HG03571 (cell line): ENCODE data around the gene IGF2BP2.

Source experiments
- ATAC-seq: cut with Tn5 transposase; IDR thresholded peaks from one replicate; pipeline ENCODE4 v1.9.1; 2021; ENCODE audit not compliant: unreplicated experiment

The IGF2BP2 gene

GRCh38 chr3:185737740-185738680 lies 86.8 kb downstream of the IGF2BP2 start:
- no peak for ATAC-seq

GRCh38 chr3:185737020-185737419 lies 87.8 kb downstream of the IGF2BP2 start:
- no peak for ATAC-seq

GRCh38 chr3:185734725-185735096 lies 90.1 kb downstream of the IGF2BP2 start:
- ATAC-seq = no peak

- ATAC-seq = no peak
Measured at GRCh38 chr3:185733980-185734724, 90.7 kb downstream of the IGF2BP2 start.

- no peak for ATAC-seq
Measured at GRCh38 chr3:185732782-185733181, 92.1 kb downstream of the IGF2BP2 start.

- ATAC-seq = no peak
Measured at GRCh38 chr3:185730550-185730949, 94.3 kb downstream of the IGF2BP2 start.

GRCh38 chr3:185729337-185730055 lies 95.3 kb downstream of the IGF2BP2 start:
- no peak for ATAC-seq

- ATAC-seq = no peak
Measured at GRCh38 chr3:185728630-185729336, 96.1 kb downstream of the IGF2BP2 start.

- ATAC-seq = no peak
Measured at GRCh38 chr3:185727873-185728272, 97.0 kb downstream of the IGF2BP2 start.

GRCh38 chr3:185726254-185726967 lies 98.4 kb downstream of the IGF2BP2 start:
- no peak for ATAC-seq

- ATAC-seq = no peak
Measured at GRCh38 chr3:185724761-185725160, 100.1 kb downstream of the IGF2BP2 start.

- ATAC-seq = no peak
Measured at GRCh38 chr3:185724251-185724650, 100.6 kb downstream of the IGF2BP2 start.

- no peak for ATAC-seq
Measured at GRCh38 chr3:185722881-185723280, 102.0 kb downstream of the IGF2BP2 start.

GRCh38 chr3:185721970-185722369 lies 102.9 kb downstream of the IGF2BP2 start:
- no peak for ATAC-seq

- no peak for ATAC-seq
Measured at GRCh38 chr3:185720326-185720725, 104.5 kb downstream of the IGF2BP2 start.

GRCh38 chr3:185718736-185719593 lies 105.9 kb downstream of the IGF2BP2 start:
- no peak for ATAC-seq

GRCh38 chr3:185717627-185718402 lies 107.0 kb downstream of the IGF2BP2 start:
- ATAC-seq = no peak

GRCh38 chr3:185717121-185717520 lies 107.7 kb downstream of the IGF2BP2 start:
- no peak for ATAC-seq
